IPS-20b (cell line): ENCODE results near the gene ETF1.
A peak's percentile ranks its signal among the peaks of the same experiment; 100 is the strongest.

ENCODE experiments used
- H3K27ac ChIP-seq: one replicate; pipeline ENCODE4 v1.5.1; 2013; ENCODE audit warnings: low read length
- H3K27me3 ChIP-seq: 2 replicates; pipeline ENCODE4 v1.6.1; 2013; ENCODE audit warnings: mild to moderate bottlenecking, low read length, inconsistent platforms; ENCODE audit not compliant: insufficient read depth
- H3K36me3 ChIP-seq: 2 replicates; pipeline ENCODE4 v1.6.1; 2013; ENCODE audit warnings: low read depth, mild to moderate bottlenecking, inconsistent platforms, low read length, moderate library complexity; ENCODE audit not compliant: insufficient read depth
- H3K4me1 ChIP-seq: 2 replicates; pipeline ENCODE4 v1.6.1; 2013; ENCODE audit warnings: mild to moderate bottlenecking, control low read depth, inconsistent platforms, low read length, moderate library complexity; ENCODE audit not compliant: insufficient read depth
- H3K4me3 ChIP-seq: 2 replicates; pipeline ENCODE4 v1.5.1; 2013; ENCODE audit warnings: mild to moderate bottlenecking, low read length, inconsistent platforms
- H3K9ac ChIP-seq: 2 replicates; pipeline ENCODE4 v1.6.1; 2013; ENCODE audit warnings: low read depth, mild to moderate bottlenecking, inconsistent platforms, low read length, moderate library complexity
- H3K9me3 ChIP-seq: 2 replicates; pipeline ENCODE4 v1.6.1; 2013; ENCODE audit warnings: mild to moderate bottlenecking, low read depth, low read length, inconsistent platforms; ENCODE audit not compliant: insufficient read depth

ETF1 gene

GRCh38 chr5:138464388-138465260 lies 78.4 kb downstream of the ETF1 start:
- no peaks in the 10 kb centered on the region for H3K9me3 ChIP-seq
- H3K27me3 ChIP-seq = peaks cover 27% of the 10 kb centered on the region
- peak overlapping the region; percentile 77 for H3K27ac ChIP-seq
- H3K4me1 ChIP-seq = no peaks in the 10 kb centered on the region
- H3K4me3 ChIP-seq = peak overlapping the region; percentile 91
- H3K36me3 ChIP-seq = peaks cover 21% of the 10 kb centered on the region; the same call in 1 of the 2 replicates
- H3K9ac ChIP-seq = peak overlapping the region; percentile 92

- no peaks in the 10 kb centered on the region for H3K4me1 ChIP-seq
- H3K9me3 ChIP-seq = no peaks in the 10 kb centered on the region
- peak overlapping the region; percentile 91 for H3K4me3 ChIP-seq
- peak overlapping the region; percentile 92 for H3K9ac ChIP-seq
- no peak overlapping the region for H3K27ac ChIP-seq
- H3K27me3 ChIP-seq = peaks cover 27% of the 10 kb centered on the region
- H3K36me3 ChIP-seq = peaks cover 21% of the 10 kb centered on the region; the same call in 1 of the 2 replicates
Observed at GRCh38 chr5:138464008-138464387, 79.0 kb downstream of the ETF1 start.

- H3K4me1 ChIP-seq = no peaks in the 10 kb centered on the region
- H3K36me3 ChIP-seq = peaks cover 21% of the 10 kb centered on the region; the same call in 1 of the 2 replicates
Observed at GRCh38 chr5:138463419-138464007, 79.5 kb downstream of the ETF1 start.

GRCh38 chr5:138461343-138462125 lies 81.5 kb downstream of the ETF1 start:
- H3K4me3 ChIP-seq = no peak overlapping the region
- H3K9ac ChIP-seq = no peak overlapping the region
- peaks cover 1% of the 10 kb centered on the region; the same call in 1 of the 2 replicates for H3K36me3 ChIP-seq
- no peaks in the 10 kb centered on the region for H3K9me3 ChIP-seq
- no peak overlapping the region for H3K27ac ChIP-seq
- H3K4me1 ChIP-seq = no peaks in the 10 kb centered on the region
- H3K27me3 ChIP-seq = peaks cover 11% of the 10 kb centered on the region

More at GRCh38 chr5:138463419-138464007, 79.5 kb downstream of the ETF1 start:
- peak overlapping the region; percentile 91 for H3K4me3 ChIP-seq
- H3K9ac ChIP-seq = peak overlapping the region; percentile 92
- peaks cover 27% of the 10 kb centered on the region for H3K27me3 ChIP-seq
- H3K9me3 ChIP-seq = no peaks in the 10 kb centered on the region
- no peak overlapping the region for H3K27ac ChIP-seq

- H3K9ac ChIP-seq = no peak overlapping the region
- no peaks in the 10 kb centered on the region for H3K36me3 ChIP-seq
- H3K4me3 ChIP-seq = no peak overlapping the region
- H3K4me1 ChIP-seq = peaks cover 6% of the 10 kb centered on the region; the same call in 1 of the 2 replicates
- H3K27me3 ChIP-seq = no peaks in the 10 kb centered on the region
- H3K9me3 ChIP-seq = no peaks in the 10 kb centered on the region
- H3K27ac ChIP-seq = no peak overlapping the region
Observed at GRCh38 chr5:138460032-138460693, 82.9 kb downstream of the ETF1 start.

- H3K4me3 ChIP-seq = no peak overlapping the region
- H3K9me3 ChIP-seq = no peaks in the 10 kb centered on the region
- peaks cover 6% of the 10 kb centered on the region; the same call in 1 of the 2 replicates for H3K4me1 ChIP-seq
- no peaks in the 10 kb centered on the region for H3K36me3 ChIP-seq
- H3K27me3 ChIP-seq = no peaks in the 10 kb centered on the region
- no peak overlapping the region for H3K9ac ChIP-seq
- no peak overlapping the region for H3K27ac ChIP-seq
Observed at GRCh38 chr5:138459311-138459933, 83.6 kb downstream of the ETF1 start.

GRCh38 chr5:138458856-138459255 lies 84.2 kb downstream of the ETF1 start:
- Histone ChIP-seq H3K4me1 (peaks cover 6% of the 10 kb centered on the region; the same call in 1 of the 2 replicates), H3K27ac (no peak overlapping the region), H3K4me3 (no peak overlapping the region), H3K9ac (no peak overlapping the region), H3K27me3 (no peaks in the 10 kb centered on the region), H3K9me3 (no peaks in the 10 kb centered on the region), H3K36me3 (no peaks in the 10 kb centered on the region)

- H3K4me1 ChIP-seq = peaks cover 6% of the 10 kb centered on the region; the same call in 1 of the 2 replicates
- H3K9ac ChIP-seq = no peak overlapping the region
- no peak overlapping the region for H3K27ac ChIP-seq
- H3K9me3 ChIP-seq = no peaks in the 10 kb centered on the region
- H3K4me3 ChIP-seq = no peak overlapping the region
- no peaks in the 10 kb centered on the region for H3K27me3 ChIP-seq
- H3K36me3 ChIP-seq = no peaks in the 10 kb centered on the region
Observed at GRCh38 chr5:138458384-138458783, 84.7 kb downstream of the ETF1 start.

GRCh38 chr5:138457531-138458275 lies 85.3 kb downstream of the ETF1 start:
- Histone ChIP-seq H3K27ac (no peak overlapping the region), H3K27me3 (no peaks in the 10 kb centered on the region), H3K36me3 (no peaks in the 10 kb centered on the region), H3K4me3 (no peak overlapping the region), H3K9ac (no peak overlapping the region), H3K9me3 (no peaks in the 10 kb centered on the region), H3K4me1 (peaks cover 6% of the 10 kb centered on the region; the same call in 1 of the 2 replicates)
